HEK293T (cell line): ENCODE results near the gene CAMK1D.

Experiments
- CTCF ChIA-PET: fragments of 350-600 bp; formaldehyde crosslinking; extraction: SDS; loops from one replicate; lab custom pipeline; 2021; ENCODE audit warnings: antibody characterized with exemption, inconsistent platforms; lab: Yijun Ruan, JAX
- POLR2A ChIA-PET: fragments of 350-600 bp; formaldehyde crosslinking; extraction: SDS; loops from one replicate; lab custom pipeline; 2020; ENCODE audit warnings: antibody characterized with exemption, inconsistent platforms; lab: Yijun Ruan, JAX
- DNase-seq: peaks from one replicate; pipeline ENCODE4 v3.0.0; 2012; ENCODE audit warnings: mixed read lengths; ENCODE audit errors: extremely low spot score
- ARNT ChIP-seq: fragments of 450-650 bp; IDR thresholded peaks from 2 replicates; pipeline ENCODE4 v1.6.1; 2017; ENCODE audit warnings: mild to moderate bottlenecking
- BHLHE40 ChIP-seq: fragments of 450-650 bp; IDR thresholded peaks from 2 replicates; pipeline ENCODE4 v1.6.1; 2016; ENCODE audit warnings: mild to moderate bottlenecking, moderate library complexity, borderline replicate concordance
- CTBP1 ChIP-seq: fragments of 450-650 bp; IDR thresholded peaks from 2 replicates; pipeline ENCODE4 v1.6.1; 2016; ENCODE audit warnings: borderline replicate concordance
- ELF4 ChIP-seq: fragments of 450-650 bp; IDR thresholded peaks from 2 replicates; pipeline ENCODE4 v1.6.1; 2017; ENCODE audit warnings: antibody characterized with exemption
- FOXA1 ChIP-seq: fragments of 450-650 bp; IDR thresholded peaks from 2 replicates; pipeline ENCODE4 v1.6.1; 2016; ENCODE audit warnings: mild to moderate bottlenecking
- FOXK2 ChIP-seq: fragments of 450-650 bp; IDR thresholded peaks from 2 replicates; pipeline ENCODE4 v1.6.1; 2016; ENCODE audit warnings: mild to moderate bottlenecking
- FOXM1 ChIP-seq: fragments of 450-650 bp; IDR thresholded peaks from 2 replicates; pipeline ENCODE4 v1.6.1; 2017; ENCODE audit warnings: mild to moderate bottlenecking, borderline replicate concordance
- HDGF ChIP-seq: fragments of 450-650 bp; IDR thresholded peaks from 2 replicates; pipeline ENCODE4 v1.6.1; 2017; ENCODE audit warnings: antibody characterized with exemption, borderline replicate concordance
- L3MBTL2 ChIP-seq: fragments of 450-650 bp; conservative IDR thresholded peaks from 2 replicates; pipeline ENCODE4 v1.6.1; 2016; ENCODE audit warnings: mild to moderate bottlenecking
- LEF1 ChIP-seq: fragments of 450-650 bp; IDR thresholded peaks from 2 replicates; pipeline ENCODE4 v1.6.1; 2017; ENCODE audit warnings: mild to moderate bottlenecking, borderline replicate concordance
- NFRKB ChIP-seq: fragments of 450-650 bp; IDR thresholded peaks from 2 replicates; pipeline ENCODE4 v1.6.1; 2016; ENCODE audit warnings: mild to moderate bottlenecking, moderate library complexity
- SP1 ChIP-seq: fragments of 450-650 bp; IDR thresholded peaks from 2 replicates; pipeline ENCODE4 v1.6.1; 2017
- SUZ12 ChIP-seq: fragments of 450-650 bp; IDR thresholded peaks from 2 replicates; pipeline ENCODE4 v1.6.1; 2016; ENCODE audit warnings: mild to moderate bottlenecking
- TARDBP ChIP-seq: fragments of 450-650 bp; IDR thresholded peaks from 2 replicates; pipeline ENCODE4 v1.6.1; 2016
- ZNF384 ChIP-seq: fragments of 450-650 bp; IDR thresholded peaks from 2 replicates; pipeline ENCODE4 v1.6.1; 2016
- TF ChIP-seq, protein P1 (sequence below): fragments of 450-650 bp; IDR thresholded peaks from 2 replicates; pipeline ENCODE4 v1.6.1; 2016

The CAMK1D gene

DNA sequence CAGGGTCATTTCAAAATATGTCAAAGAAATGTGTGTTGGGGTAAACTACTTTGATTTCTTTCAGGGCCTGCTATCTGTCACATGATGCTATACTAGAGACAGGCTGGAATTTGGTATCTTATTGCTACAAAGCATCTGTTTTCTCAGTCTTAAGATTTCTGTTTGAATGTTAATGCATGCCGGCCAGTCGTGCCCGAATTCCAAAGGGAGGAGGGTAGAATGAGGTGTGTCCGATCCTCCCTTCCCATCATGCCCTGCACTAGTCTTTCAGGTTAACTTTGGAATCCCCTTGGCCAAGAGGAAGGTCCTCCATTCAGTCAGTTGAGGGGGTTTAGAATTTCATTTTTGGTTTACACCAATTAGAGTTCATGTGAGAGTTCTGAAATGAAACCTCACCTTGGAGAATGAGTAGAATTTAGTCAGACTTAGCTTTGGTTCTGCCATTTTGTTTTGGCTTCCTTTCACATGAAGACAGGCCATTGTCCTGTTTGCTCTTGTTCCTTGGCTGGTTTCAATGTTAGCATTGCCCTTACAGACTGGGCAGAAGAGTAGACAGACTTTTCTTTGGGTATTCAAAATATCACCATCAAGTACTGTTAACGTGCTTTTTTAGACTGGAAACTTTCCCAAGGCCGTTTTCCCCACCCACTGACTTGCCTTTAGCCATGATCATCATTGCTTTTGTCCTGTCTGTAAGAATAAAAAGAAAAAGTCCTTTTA is 95.8 kb downstream of the CAMK1D start:
- no peak for TF ChIP-seq FOXA1
- no peak for TF ChIP-seq FOXM1
- no peak for TF ChIP-seq ZNF384
- TF ChIP-seq NFRKB = no peak
- no peak for TF ChIP-seq SUZ12
- TF ChIP-seq CTBP1 = no peak
- no peak for TF ChIP-seq L3MBTL2
- no peak for TF ChIP-seq LEF1
- no peak for TF ChIP-seq HDGF
- TF ChIP-seq, protein P1, sequence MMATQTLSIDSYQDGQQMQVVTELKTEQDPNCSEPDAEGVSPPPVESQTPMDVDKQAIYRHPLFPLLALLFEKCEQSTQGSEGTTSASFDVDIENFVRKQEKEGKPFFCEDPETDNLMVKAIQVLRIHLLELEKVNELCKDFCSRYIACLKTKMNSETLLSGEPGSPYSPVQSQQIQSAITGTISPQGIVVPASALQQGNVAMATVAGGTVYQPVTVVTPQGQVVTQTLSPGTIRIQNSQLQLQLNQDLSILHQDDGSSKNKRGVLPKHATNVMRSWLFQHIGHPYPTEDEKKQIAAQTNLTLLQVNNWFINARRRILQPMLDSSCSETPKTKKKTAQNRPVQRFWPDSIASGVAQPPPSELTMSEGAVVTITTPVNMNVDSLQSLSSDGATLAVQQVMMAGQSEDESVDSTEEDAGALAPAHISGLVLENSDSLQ = no peak
- TF ChIP-seq TARDBP = no peak
- ChIA-PET CTCF (no interaction called here), POLR2A (no interaction called here)
- no peak for DNase-seq

DNA sequence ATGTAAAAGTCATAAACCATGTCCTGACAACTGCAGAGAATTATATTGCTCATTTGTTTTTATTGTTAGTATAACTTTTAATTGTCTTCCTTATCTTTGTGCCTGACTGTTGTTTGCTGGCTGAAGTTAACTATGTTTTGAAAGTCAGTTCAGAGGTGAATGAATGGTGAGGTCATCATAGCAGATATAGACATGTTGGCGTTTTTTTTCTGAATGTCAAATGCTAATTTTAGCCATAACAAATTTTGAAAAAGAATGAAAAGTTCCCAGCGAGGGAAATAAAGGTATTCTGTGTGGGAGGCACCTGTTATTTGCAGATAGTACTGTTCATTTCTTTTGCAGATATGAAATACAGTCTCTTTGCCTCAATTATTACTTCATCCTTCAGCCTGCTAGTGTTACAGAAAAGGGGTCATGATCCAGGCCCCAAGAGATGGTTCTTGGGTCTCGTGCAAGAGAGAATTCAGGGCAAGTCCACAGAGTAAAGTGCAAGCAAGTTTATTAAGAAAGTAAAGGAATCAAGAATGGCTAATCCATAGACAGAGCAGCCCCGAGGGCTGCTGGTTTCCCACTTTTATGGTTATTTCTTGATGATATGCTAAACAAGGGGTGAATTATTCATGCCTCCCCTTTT is 96.5 kb downstream of the CAMK1D start:
- TF ChIP-seq CTBP1 (no peak), ELF4 (no peak), L3MBTL2 (no peak), ZNF384 (peak; percentile 13; the same call in 1 of the 2 replicates)
- TF ChIP-seq, protein P1 = peak; percentile 74
- DNase-seq = no peak
- ChIA-PET POLR2A (no interaction called here), CTCF (no interaction called here)

DNA sequence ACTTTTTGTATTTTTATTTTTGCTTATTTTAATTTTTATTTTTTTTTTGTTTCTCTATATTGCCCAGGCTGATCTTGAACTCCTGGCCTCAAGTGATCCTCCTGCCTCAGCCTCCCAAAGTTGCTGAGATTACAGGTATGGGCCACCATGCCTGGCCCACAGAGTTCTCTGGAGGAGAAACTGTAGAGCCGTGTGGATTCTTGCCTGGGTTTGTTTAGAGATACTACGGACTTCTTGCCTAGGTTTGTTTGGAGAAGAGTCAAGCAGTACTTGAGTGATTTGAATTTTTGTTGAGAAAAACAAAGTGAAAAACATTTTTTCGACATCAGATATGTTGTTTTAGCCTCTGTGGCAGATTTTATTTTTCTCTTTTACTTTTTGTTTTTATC is 99.0 kb downstream of the CAMK1D start:
- TF ChIP-seq, protein P1 = no peak
- TF ChIP-seq TARDBP (no peak), ELF4 (no peak), SUZ12 (no peak), SP1 (no peak)
- POLR2A ChIA-PET = no interaction called here
- no peak for DNase-seq
- CTCF ChIA-PET = no interaction called here

DNA sequence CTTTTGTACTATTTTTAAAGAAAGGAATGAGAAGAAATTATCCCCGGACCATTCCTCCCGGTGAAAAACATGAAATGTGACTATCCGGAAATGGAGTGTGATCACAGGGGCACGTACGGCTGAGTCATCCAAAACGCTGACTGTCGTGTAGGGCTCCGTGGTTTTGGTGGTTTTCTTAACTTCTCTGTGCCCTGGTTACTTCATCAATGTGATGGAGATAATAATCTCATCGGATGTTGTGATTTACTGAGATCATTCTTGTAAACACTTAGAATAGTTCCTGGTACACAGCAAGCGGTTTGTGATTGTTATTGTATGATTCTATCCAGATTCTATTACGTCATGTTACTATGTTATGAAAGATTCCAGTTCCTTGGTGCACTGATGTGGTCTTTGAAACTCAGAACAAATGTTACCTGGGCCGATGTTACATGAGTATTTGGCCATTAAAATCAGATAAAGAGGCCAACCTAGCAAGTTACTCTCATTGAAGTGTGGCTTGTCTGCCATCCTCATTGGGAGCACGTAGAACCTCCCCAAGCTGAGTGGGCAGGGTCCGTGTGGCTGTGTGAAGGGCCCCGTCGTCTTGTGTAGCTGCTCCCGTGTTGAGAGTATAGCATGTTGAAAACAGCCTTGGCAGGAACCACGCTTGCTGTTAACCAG is 99.5 kb downstream of the CAMK1D start:
- POLR2A ChIA-PET = no interaction called here
- CTCF ChIA-PET = no interaction called here
- TF ChIP-seq CTBP1 (no peak), L3MBTL2 (no peak), TARDBP (no peak), ARNT (no peak), BHLHE40 (no peak), SP1 (no peak), FOXA1 (no peak), ELF4 (no peak), FOXM1 (no peak), SUZ12 (no peak), NFRKB (no peak), FOXK2 (no peak), ZNF384 (no peak)
- TF ChIP-seq, protein P1 = no peak
- DNase-seq = peak; percentile 25

- CTCF ChIA-PET = no interaction called here
- TF ChIP-seq ELF4 (no peak), HDGF (no peak), BHLHE40 (no peak), TARDBP (no peak), FOXM1 (no peak), ARNT (no peak), FOXK2 (no peak), CTBP1 (no peak), FOXA1 (no peak), LEF1 (no peak), SUZ12 (no peak), ZNF384 (no peak), SP1 (no peak), L3MBTL2 (no peak)
- TF ChIP-seq, protein P1 = no peak
- DNase-seq = no peak
- POLR2A ChIA-PET = no interaction called here
Observed at GRCh38 chr10:12455318-12455717, 106.0 kb downstream of the CAMK1D start.
